Stimulated activated CD4-positive, alpha-beta T cell treated with anti-CD3 and anti-CD28 coated beads, Interleukin-4, amount 100 ng/mL, for 48 hours (primary cell): Measurements from ENCODE around the gene SFXN5.

ENCODE experiments used
- DNase-seq, 2 donors: peaks; one replicate each; pipeline ENCODE4 v3.0.0-alpha.2; 2020; ENCODE audit warnings: low read depth in 2 of 2

Gene SFXN5

GRCh38 chr2:72897785-72898584 lies 173.5 kb downstream of the SFXN5 start:
- DNase-seq: no peak

- no peak for DNase-seq
Observed at GRCh38 chr2:72896446-72896845, 175.1 kb downstream of the SFXN5 start.

- DNase-seq: no peak
Observed at GRCh38 chr2:72895759-72896281, 175.7 kb downstream of the SFXN5 start.

- no peak for DNase-seq
Observed at GRCh38 chr2:72895154-72895553, 176.4 kb downstream of the SFXN5 start.

GRCh38 chr2:72894514-72894913 lies 177.0 kb downstream of the SFXN5 start:
- no peak for DNase-seq

- DNase-seq: peak in 1 of 2 donors; percentile 47
Observed at GRCh38 chr2:72893594-72894319, 177.8 kb downstream of the SFXN5 start.

GRCh38 chr2:72892506-72893173 lies 178.9 kb downstream of the SFXN5 start:
- peak; percentile 49 to 55 for DNase-seq
